ENCODE measurements around the gene AKNAD1.

Gene AKNAD1

GRCh38 chr1:108862017-108862610 is 5.2 kb upstream of the AKNAD1 start:
- Histone ChIP-seq H3K27ac (ENCODE audit: low read length) (no peak overlapping the region), H3K9ac (ENCODE audit: low read depth, low read length) (no peak overlapping the region), H3K27me3 (ENCODE audit: insufficient read depth, low read length, poor library complexity) (no peaks in the 10 kb centered on the region), H3K36me3 (ENCODE audit: insufficient read depth, low read length) (no peaks in the 10 kb centered on the region), H3K4me2 (ENCODE audit: insufficient read depth, low read length) (no peak overlapping the region), H3K4me3 (ENCODE audit: low read depth in 1 of 2, low read length in 2 of 2) (no peak overlapping the region), H3K79me2 (ENCODE audit: insufficient read depth, low read length) (no peaks in the 10 kb centered on the region), H3K9me3 (ENCODE audit: insufficient read depth, low read length, severe bottlenecking) (no peaks in the 10 kb centered on the region), H4K20me1 (ENCODE audit: insufficient read depth, low read length) (no peaks in the 10 kb centered on the region), H2AFZ (ENCODE audit: low read depth, low read length) (no peak overlapping the region), H3K4me1 (ENCODE audit: insufficient read depth, low read length) (no peaks in the 10 kb centered on the region)
- ATAC-seq (ENCODE audit: insufficient read depth, low read depth) (no peak), DNase-seq (no peak)
- TF ChIP-seq EZH2 (IDR thresholded peaks at IDR 0.05; ENCODE audit: borderline replicate concordance, low read depth, low read length, severe bottlenecking) (no peak), CTCF (IDR thresholded peaks at IDR 0.05; ENCODE audit: borderline replicate concordance, extremely low read depth, low read length, poor library complexity, severe bottlenecking) (no peak)

GRCh38 chr1:108861566-108861965 is 4.7 kb upstream of the AKNAD1 start:
- Histone ChIP-seq H4K20me1 (ENCODE audit: insufficient read depth, low read length) (no peaks in the 10 kb centered on the region), H3K36me3 (ENCODE audit: insufficient read depth, low read length) (no peaks in the 10 kb centered on the region), H3K4me1 (ENCODE audit: insufficient read depth, low read length) (no peaks in the 10 kb centered on the region), H3K27ac (ENCODE audit: low read length) (no peak overlapping the region), H3K79me2 (ENCODE audit: insufficient read depth, low read length) (no peaks in the 10 kb centered on the region), H3K27me3 (ENCODE audit: insufficient read depth, low read length, poor library complexity) (no peaks in the 10 kb centered on the region), H3K9ac (ENCODE audit: low read depth, low read length) (no peak overlapping the region), H3K4me2 (ENCODE audit: insufficient read depth, low read length) (no peak overlapping the region), H3K4me3 (ENCODE audit: low read depth in 1 of 2, low read length in 2 of 2) (no peak overlapping the region), H2AFZ (ENCODE audit: low read depth, low read length) (no peak overlapping the region), H3K9me3 (ENCODE audit: insufficient read depth, low read length, severe bottlenecking) (no peaks in the 10 kb centered on the region)
- DNase-seq = no peak
- TF ChIP-seq EZH2 (IDR thresholded peaks at IDR 0.05; ENCODE audit: borderline replicate concordance, low read depth, low read length, severe bottlenecking) = no peak
- no peak for TF ChIP-seq CTCF (IDR thresholded peaks at IDR 0.05; ENCODE audit: borderline replicate concordance, extremely low read depth, low read length, poor library complexity, severe bottlenecking)
- no peak for ATAC-seq (ENCODE audit: insufficient read depth, low read depth)

- no peak overlapping the region for H2AFZ ChIP-seq (ENCODE audit: low read depth, low read length)
- no peak for ATAC-seq (ENCODE audit: insufficient read depth, low read depth)
- no peak for DNase-seq
- no peaks in the 10 kb centered on the region for H3K27me3 ChIP-seq (ENCODE audit: insufficient read depth, low read length, poor library complexity)
- TF ChIP-seq CTCF (IDR thresholded peaks at IDR 0.05; ENCODE audit: borderline replicate concordance, extremely low read depth, low read length, poor library complexity, severe bottlenecking) (no peak), EZH2 (IDR thresholded peaks at IDR 0.05; ENCODE audit: borderline replicate concordance, low read depth, low read length, severe bottlenecking) (no peak)
- no peak overlapping the region for H3K4me2 ChIP-seq (ENCODE audit: insufficient read depth, low read length)
- H4K20me1 ChIP-seq (ENCODE audit: insufficient read depth, low read length) = no peaks in the 10 kb centered on the region
- no peak overlapping the region for H3K4me3 ChIP-seq (ENCODE audit: low read depth in 1 of 2, low read length in 2 of 2)
- no peak overlapping the region for H3K27ac ChIP-seq (ENCODE audit: low read length)
- H3K9ac ChIP-seq (ENCODE audit: low read depth, low read length) = no peak overlapping the region
- H3K79me2 ChIP-seq (ENCODE audit: insufficient read depth, low read length) = no peaks in the 10 kb centered on the region
- no peaks in the 10 kb centered on the region for H3K36me3 ChIP-seq (ENCODE audit: insufficient read depth, low read length)
- H3K4me1 ChIP-seq (ENCODE audit: insufficient read depth, low read length) = no peaks in the 10 kb centered on the region
- no peaks in the 10 kb centered on the region for H3K9me3 ChIP-seq (ENCODE audit: insufficient read depth, low read length, severe bottlenecking)
Measured at GRCh38 chr1:108860190-108860907, 3.5 kb upstream of the AKNAD1 start.
